ENCODE results near the gene DOCK1.
A peak's percentile ranks its signal among the peaks of the same experiment; 100 is the strongest.

The DOCK1 gene

DNA sequence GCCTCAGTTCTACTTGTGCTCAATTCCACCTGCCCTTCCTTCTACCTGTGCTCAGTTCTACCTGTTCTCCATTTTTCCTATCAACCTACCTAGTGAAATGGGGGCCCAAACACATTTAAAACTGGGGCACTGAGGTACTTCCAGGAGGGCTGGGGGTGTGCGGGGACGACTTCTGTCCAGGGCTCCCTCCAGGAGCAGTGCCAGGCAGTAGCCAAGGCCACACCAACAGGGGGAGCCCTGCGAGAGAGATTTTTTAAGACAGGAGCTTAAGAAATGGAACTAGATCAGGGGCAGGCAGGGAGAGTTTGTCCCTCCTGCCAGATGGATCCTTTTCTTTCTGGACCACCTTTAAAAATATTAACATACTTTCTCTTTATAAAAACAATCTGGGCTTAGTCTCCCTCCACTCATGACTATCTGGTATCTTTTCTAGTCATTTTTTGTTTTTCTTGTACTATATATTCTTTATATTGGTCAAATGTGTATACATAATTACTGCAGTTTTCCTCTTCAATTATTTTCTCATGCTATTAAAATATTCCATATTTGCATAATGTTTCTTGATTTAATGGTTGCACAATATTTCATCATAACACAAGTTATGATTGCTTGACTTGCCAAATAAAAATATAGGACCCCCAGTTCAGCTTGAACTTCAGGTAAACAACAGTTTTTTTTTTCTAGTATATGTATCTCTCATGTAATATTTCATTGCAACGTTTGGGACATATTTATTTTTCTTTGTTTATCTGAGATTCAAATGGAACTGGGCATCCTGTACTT is 338.5 kb downstream of the DOCK1 start:
- DNase-seq: no peak

DNA sequence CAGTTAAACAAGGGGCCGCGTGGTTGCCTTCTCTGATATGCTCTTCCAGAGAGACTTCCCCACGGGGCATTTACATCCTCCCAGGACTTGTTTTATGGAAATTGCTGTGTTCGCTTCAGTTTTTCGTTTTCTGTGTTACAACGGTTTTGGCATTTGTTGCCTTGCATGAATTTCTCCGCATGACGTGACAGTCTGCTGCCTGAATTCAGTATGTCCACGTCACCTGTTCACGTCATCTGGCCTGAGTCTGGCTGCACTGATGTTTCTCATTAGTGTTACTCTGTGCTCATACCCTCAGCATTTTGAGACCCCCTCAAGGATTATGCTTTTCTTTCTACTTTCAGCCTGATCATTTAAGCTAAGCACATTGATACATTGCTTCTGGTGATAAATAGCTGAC is 340.2 kb downstream of the DOCK1 start:
- no peak for DNase-seq

- DNase-seq: no peak
These were observed 344.8 kb downstream of the DOCK1 start for GRCh38 chr10:127250031-127250430.

GRCh38 chr10:127252818-127253217 is 347.6 kb downstream of the DOCK1 start:
- no peak for DNase-seq

DNA sequence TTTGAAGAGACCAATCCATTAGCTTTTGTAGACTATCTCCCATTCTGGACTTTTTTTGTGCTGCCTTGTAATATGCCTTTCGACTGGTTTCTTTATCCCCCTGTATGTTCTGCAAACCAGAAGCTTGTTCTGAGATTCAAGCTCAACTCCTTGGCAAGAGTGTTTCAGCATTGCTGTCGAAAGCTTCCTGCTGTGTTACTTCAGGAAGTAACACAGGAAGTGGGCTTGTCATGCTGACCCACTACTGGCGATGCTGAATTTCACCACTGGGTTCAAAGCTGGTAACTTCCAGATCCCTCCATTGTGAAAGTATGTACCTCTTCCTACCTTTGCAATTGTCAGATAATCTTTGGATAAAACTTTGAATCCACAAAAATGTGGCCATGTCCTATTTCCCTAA is 349.0 kb downstream of the DOCK1 start:
- peak; percentile 71 for DNase-seq

- no peak for DNase-seq
These were observed 352.2 kb downstream of the DOCK1 start for GRCh38 chr10:127257395-127257794.

- DNase-seq: no peak
These were observed 354.1 kb downstream of the DOCK1 start for GRCh38 chr10:127259347-127259746.

- DNase-seq: no peak
These were observed 357.4 kb downstream of the DOCK1 start for GRCh38 chr10:127262606-127263005.

DNA sequence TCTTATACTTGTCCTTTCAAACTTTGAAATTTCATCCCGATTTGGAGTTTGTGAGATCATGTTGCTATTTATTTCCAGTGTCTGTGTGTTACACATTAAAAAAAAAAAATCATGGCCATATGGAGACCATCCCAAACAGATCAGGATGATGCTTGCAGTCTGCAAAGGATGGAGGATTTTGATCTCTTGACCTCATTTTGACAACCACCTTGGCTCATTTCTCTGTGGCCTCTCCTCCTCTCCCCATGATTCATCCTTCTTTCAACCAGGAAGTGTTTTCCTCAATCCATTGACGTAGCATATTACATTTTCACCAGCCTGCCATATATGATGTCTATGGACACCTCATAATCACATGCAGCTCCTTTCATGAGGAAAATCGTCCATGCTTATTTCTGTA is 360.1 kb downstream of the DOCK1 start:
- no peak for DNase-seq

GRCh38 chr10:127266431-127266830 is 361.2 kb downstream of the DOCK1 start:
- DNase-seq: no peak

DNA sequence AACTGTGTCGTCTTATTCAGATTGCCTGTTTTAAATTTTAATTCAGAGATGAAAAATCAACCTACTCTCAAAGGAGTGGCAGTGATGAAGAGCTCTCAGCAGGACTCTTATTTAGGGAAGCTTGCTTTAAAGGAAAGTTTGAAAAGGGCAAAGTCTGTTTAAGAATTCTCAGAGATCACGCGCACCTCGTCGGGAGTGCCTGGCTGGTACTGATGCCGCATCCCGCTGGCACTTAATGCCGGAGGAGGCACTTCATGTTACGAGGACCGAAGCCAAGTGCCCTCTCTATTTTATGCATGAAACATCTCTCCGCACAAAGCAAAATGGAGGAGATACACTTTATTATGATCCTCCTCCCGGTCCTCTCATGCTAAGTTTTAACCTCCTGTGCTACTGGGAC is 362.2 kb downstream of the DOCK1 start:
- DNase-seq: no peak

DNA sequence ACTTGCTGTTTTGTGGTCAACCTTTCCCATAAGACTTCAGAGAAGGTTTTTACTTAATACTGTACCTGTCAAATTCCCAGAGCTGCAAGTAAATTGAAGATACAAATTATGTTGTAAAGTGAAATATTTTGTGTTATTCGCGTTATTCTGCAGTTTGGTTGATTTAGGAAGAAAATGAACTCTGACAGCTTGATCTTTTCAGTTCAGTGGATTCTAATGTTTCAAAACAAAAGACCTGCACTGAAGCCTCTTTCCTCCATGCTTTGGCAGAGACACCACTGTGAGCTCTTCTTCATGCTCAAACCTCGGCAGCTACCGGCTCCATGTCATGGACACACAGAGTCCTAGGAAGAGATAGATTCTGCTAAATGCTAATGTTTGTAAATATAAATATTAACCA is 366.8 kb downstream of the DOCK1 start:
- no peak for DNase-seq

GRCh38 chr10:127275272-127275671 is 370.0 kb downstream of the DOCK1 start:
- no peak for DNase-seq

DNA sequence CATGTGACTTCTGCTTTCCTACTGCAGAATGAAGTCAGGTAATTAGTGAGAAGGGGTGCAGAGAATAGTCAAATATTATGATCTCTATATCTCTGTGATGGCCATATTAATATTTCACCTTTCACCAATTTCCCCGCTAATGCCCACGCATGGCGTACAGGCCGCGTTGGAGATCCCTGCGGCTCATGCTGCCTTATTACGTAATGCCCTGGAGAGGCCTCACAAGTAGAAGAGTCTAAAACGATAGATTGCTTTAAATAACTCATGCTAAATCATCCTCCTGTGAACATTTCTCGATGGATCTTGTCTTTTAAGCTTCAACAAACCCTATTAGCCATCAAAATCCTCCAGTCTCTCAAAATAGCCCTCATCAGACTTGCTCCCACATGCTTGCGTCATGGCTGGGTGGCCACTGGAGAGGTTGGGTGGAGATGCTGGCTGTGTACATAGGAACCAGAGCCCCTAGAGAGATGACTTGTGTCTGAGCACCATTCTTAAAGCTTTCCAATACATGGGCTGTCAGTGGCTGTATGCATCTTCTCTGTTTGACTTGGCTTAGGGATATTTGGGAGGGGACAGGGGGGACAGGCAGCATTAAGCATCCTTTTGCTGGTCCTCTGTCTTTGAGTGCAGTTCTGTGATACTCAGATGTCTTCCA is 370.7 kb downstream of the DOCK1 start:
- no peak for DNase-seq

DNA sequence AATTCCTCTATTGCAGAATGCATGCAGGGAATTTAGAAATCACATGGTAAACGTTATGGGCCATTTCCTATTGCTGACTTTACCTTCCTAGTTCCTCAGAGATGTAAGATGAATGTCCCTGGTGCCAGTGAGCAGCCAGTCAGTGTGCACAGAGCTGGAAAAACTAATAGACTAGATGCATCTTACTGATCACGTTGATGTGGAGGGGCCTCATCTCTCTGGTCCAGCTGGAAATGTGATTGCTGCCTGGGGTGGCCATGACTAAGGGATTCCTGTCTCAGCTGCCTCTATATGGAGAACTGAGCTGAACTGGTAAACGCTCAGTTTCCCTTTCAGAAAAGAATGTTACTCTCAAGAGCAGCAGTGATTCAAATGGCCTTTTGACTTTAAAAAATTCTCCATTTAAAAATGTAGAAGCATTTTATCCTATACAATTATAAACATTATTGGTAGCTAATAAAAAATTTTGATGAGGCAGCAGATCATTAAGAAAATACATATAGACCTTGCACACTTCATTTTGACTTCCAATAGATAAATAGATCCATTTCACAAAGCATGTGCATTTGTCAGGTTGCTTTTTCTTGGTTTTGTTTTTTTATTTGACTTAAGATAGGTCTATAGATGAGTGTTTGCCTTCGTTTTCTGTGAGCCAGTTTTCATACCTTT is 371.7 kb downstream of the DOCK1 start:
- no peak for DNase-seq

GRCh38 chr10:127278001-127278400 is 372.8 kb downstream of the DOCK1 start:
- no peak for DNase-seq

- DNase-seq: no peak
These were observed 374.1 kb downstream of the DOCK1 start for GRCh38 chr10:127279334-127279774.

DNA sequence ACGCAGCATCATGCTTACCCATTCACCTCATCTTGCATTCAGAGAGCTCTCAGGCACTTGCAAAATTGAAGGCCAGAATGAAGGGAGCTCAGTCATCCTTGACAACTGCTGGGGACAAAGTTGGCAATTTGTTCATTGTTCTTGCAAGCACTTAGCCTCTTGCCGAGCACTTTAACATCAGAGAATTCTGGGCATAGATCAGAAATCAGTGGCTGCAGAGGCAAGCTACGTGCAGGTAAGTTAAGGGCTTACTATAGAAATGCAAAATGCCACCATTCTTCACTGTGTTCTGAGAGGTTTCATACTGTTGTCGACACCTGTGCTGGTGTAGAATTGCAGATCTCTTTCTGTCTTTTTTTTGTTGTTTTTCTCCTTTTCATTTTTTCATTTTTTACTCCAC is 375.2 kb downstream of the DOCK1 start:
- DNase-seq: no peak

- no peak for DNase-seq
These were observed 377.8 kb downstream of the DOCK1 start for GRCh38 chr10:127283017-127283416.

- no peak for DNase-seq
These were observed 378.3 kb downstream of the DOCK1 start for GRCh38 chr10:127283576-127283975.

- no peak for DNase-seq
These were observed 385.6 kb downstream of the DOCK1 start for GRCh38 chr10:127290850-127291249.

GRCh38 chr10:127291329-127291728 is 386.1 kb downstream of the DOCK1 start:
- no peak for DNase-seq

- DNase-seq: no peak
These were observed 387.7 kb downstream of the DOCK1 start for GRCh38 chr10:127292888-127293287.

DNA sequence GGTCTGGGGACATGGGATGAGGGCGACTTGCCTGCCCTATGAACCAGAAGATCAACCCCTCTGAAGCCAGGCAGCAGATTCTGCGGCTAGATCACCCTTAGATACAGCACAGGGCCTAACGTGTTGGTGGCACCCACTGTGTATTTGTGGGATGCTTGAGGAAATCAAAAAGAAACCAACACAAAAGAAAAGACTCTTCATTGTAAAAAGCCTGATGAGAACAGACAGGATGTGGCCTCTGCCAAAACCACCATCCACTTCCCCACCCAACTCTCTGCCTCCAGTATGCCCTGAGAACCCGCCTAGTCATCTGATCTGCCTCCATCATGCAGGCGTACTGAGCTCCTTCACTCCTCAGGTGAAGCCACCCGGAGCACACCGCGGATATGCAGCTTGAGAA is 388.4 kb downstream of the DOCK1 start:
- no peak for DNase-seq
